ENCODE data around the gene RTP3. TPM values are rescaled to one million over a fixed set of nuclear protein-coding genes. Genes with fewer than 3 reads are reported as not detected.

The RTP3 gene
- total RNA-seq, 1 experiment from 2014 or later: not detected

DNA sequence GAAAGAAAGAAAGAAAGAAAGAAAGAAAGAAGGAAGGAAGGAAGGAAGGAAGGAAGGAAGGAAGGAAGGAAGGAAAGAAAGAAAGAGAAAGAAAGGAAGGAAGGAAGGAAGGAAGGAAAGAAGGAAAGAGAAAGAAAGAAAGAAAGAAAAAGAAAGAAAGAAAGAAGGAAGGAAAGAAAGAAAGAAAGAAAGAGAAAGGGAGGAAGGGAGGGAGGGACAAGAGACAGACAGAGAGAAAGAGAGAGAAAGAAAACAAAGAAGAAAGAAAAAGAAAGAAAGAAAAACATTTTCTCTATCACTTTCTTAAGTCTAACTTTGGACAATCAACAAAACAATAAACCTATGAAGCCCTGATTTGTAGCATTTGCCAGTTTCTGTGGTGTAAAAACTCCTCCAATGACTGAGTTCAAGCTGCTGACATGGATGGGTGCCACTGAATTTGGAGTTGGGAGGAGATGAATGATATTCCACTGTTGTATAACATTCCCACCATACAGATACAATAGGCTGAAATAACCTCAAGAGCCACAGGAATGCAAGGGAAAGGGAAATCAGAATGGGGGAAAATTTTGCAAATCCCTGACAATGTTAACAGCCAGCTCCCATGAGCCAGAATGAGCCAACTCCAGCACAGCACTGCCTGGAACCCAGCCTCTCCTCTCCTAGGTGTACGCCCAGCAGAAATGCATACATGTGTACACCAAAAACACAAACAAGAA is 15.0 kb upstream of the RTP3 start (continued):
- no peak for TF ChIP-seq EZH2phosphoT487 (IDR thresholded peaks at IDR 0.05; ENCODE audit: borderline replicate concordance)
- TF ChIP-seq FOSL1 (IDR thresholded peaks at IDR 0.05; ENCODE audit: low read depth): no peak
- no peak for TF ChIP-seq ATF3 (IDR thresholded peaks at IDR 0.05)
- TF ChIP-seq JUND (IDR thresholded peaks at IDR 0.05): no peak
- TF ChIP-seq ZNF274 (IDR thresholded peaks at IDR 0.05; ENCODE audit: low read depth, low read length): no peak
- TF ChIP-seq POLR2A (IDR thresholded peaks at IDR 0.05; ENCODE audit: borderline replicate concordance, extremely low read depth, insufficient read depth, insufficient read length): no peak

- Histone ChIP-seq H3K36me3 (ENCODE audit: control insufficient read depth in 1 of 2, insufficient read depth in 2 of 2, low read length in 2 of 2) (no peaks in the 10 kb centered on the region), H2AFZ (ENCODE audit: low read depth, low read length, poor library complexity, severe bottlenecking) (no peak overlapping the region), H3K9me2 (ENCODE audit: insufficient read depth) (no peaks in the 10 kb centered on the region), H3K27ac (ENCODE audit: low read depth, low read length) (no peak overlapping the region), H3K9ac (ENCODE audit: low read length) (no peak overlapping the region), H3K4me3 (replicated peaks in 1 of 2; ENCODE audit: low read depth in 1 of 2, low read length in 2 of 2) (no peak overlapping the region), H3K4me1 (ENCODE audit: control insufficient read depth in 1 of 2, insufficient read depth in 2 of 2, low read length in 2 of 2) (peaks cover 0 to 4% of the 10 kb centered on the region in 2 experiments; a peak in 1 of 4 replicates), H3K79me2 (ENCODE audit: insufficient read depth, low read length) (no peaks in the 10 kb centered on the region), H3K9me3 (ENCODE audit: control insufficient read depth in 1 of 2, insufficient read depth in 1 of 2, low read depth in 1 of 2, low read length in 2 of 2) (no peaks in the 10 kb centered on the region), H4K20me1 (ENCODE audit: insufficient read depth) (no peaks in the 10 kb centered on the region), H3K4me2 (ENCODE audit: low read length) (no peak overlapping the region), H3K27me3 (ENCODE audit: insufficient read depth, low read length) (peaks cover 7% of the 10 kb centered on the region; the same call in 1 of the 2 replicates)
- RAD21 ChIA-PET (ENCODE audit: low non-redundant PET in 1 of 2, low total read pairs in 2 of 2, uncharacterized antibody in 2 of 2, unreplicated experiment in 2 of 2): no interaction called here
- BruUV-seq (replicated peaks): no TSS peak
- DNase-seq (ENCODE audit: low read depth, low spot score) (no peak), ATAC-seq (no peak)
- CTCF ChIA-PET: interaction anchor here (1.6 to 2.4 kb wide), 2 partner anchors 75 to 146 kb away, joined by 4 to 9 read pairs; no protein-coding TSS in a partner anchor
- intact Hi-C loops (cut with micrococcal nuclease): no loop called here
- TF ChIP-seq RAD21 (IDR thresholded peaks at IDR 0.05; ENCODE audit: low read depth) (peak; percentile 6; the same call in 1 of the 2 replicates), ATF3 (IDR thresholded peaks at IDR 0.05) (no peak)
- TF ChIP-seq, protein P1, sequence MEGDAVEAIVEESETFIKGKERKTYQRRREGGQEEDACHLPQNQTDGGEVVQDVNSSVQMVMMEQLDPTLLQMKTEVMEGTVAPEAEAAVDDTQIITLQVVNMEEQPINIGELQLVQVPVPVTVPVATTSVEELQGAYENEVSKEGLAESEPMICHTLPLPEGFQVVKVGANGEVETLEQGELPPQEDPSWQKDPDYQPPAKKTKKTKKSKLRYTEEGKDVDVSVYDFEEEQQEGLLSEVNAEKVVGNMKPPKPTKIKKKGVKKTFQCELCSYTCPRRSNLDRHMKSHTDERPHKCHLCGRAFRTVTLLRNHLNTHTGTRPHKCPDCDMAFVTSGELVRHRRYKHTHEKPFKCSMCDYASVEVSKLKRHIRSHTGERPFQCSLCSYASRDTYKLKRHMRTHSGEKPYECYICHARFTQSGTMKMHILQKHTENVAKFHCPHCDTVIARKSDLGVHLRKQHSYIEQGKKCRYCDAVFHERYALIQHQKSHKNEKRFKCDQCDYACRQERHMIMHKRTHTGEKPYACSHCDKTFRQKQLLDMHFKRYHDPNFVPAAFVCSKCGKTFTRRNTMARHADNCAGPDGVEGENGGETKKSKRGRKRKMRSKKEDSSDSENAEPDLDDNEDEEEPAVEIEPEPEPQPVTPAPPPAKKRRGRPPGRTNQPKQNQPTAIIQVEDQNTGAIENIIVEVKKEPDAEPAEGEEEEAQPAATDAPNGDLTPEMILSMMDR (IDR thresholded peaks at IDR 0.05 in 2 of 3, conservative IDR thresholded peaks at IDR 0.05 in 1 of 3; ENCODE audit: borderline replicate concordance in 1 of 3, insufficient read depth in 1 of 3, low read depth in 2 of 3, low read length in 2 of 3): 0 out of 6 replicates have a peak, but pooled peaks of 1 of the 3 experiments have one; percentile 14
- POLR2A ChIA-PET: no interaction called here
Measured at GRCh38 chr3:46483825-46484224, 14.0 kb upstream of the RTP3 start.
